ENCODE data around the gene TMED10. TPM values are rescaled to one million over a fixed set of nuclear protein-coding genes. Genes with fewer than 3 reads are reported as not detected.

The TMED10 gene
- total and polyA plus RNA-seq, 8 donors = 26.6 to 292 (median 97.4) TPM

- H3K9me3 ChIP-seq = no peaks in the 10 kb centered on the region
- peak overlapping the region in 1 of 5 donors; percentile 97 for H3K27ac ChIP-seq
- WGBS, 5 donors = 30 to 57% (median 41%) methylated on average over 2 of the region's 2 CpGs
- H3K4me1 ChIP-seq = peaks cover 16 to 72% (median 48%) of the 10 kb centered on the region in 4 donors
- no peak for DNase-seq
- H3K36me3 ChIP-seq = no peaks in the 10 kb centered on the region
- H3K4me3 ChIP-seq = peak overlapping the region in 1 of 4 donors; percentile 94
- TF ChIP-seq POLR2AphosphoS5 (IDR thresholded peaks at IDR 0.05) (no peak), EP300 (IDR thresholded peaks at IDR 0.05) (no peak), POLR2A (IDR thresholded peaks at IDR 0.05) (no peak), CTCF (IDR thresholded peaks at IDR 0.05) (no peak)
- no peaks in the 10 kb centered on the region for H3K27me3 ChIP-seq
- intact Hi-C loops (cut with DNase I; ENCODE audit: low total_unique reads) = no loop called here
Measured at GRCh38 chr14:75174066-75174465, 2.3 kb downstream of the TMED10 start.

- no peak for TF ChIP-seq POLR2AphosphoS5 (IDR thresholded peaks at IDR 0.05)
- TF ChIP-seq POLR2A (IDR thresholded peaks at IDR 0.05) = no peak
- no peak for TF ChIP-seq EP300 (IDR thresholded peaks at IDR 0.05)
- TF ChIP-seq CTCF (IDR thresholded peaks at IDR 0.05) = no peak
- Histone ChIP-seq H3K9me3 (no peaks in the 10 kb centered on the region), H3K27me3 (no peaks in the 10 kb centered on the region), H3K36me3 (no peaks in the 10 kb centered on the region), H3K4me3 (no peak overlapping the region), H3K4me1 (peaks cover 34 to 99% (median 74%) of the 10 kb centered on the region in 4 donors), H3K27ac (no peak overlapping the region)
- WGBS, 5 donors = 58 to 67% (median 66%) methylated on average over 4 of the region's 4 CpGs
- intact Hi-C loops (cut with DNase I; ENCODE audit: low total_unique reads) = no loop called here
- DNase-seq = no peak
Measured at GRCh38 chr14:75170772-75171171, 5.6 kb downstream of the TMED10 start.

- Histone ChIP-seq H3K27ac (no peak overlapping the region), H3K36me3 (no peaks in the 10 kb centered on the region), H3K4me1 (peaks cover 25 to 94% (median 63%) of the 10 kb centered on the region in 4 donors), H3K4me3 (no peak overlapping the region), H3K9me3 (no peaks in the 10 kb centered on the region), H3K27me3 (no peaks in the 10 kb centered on the region)
- WGBS, 5 donors = 63 to 74% (median 74%) methylated on average over 3 of the region's 3 CpGs
- no peak for DNase-seq
- intact Hi-C loops (cut with DNase I; ENCODE audit: low total_unique reads) = no loop called here
- TF ChIP-seq POLR2AphosphoS5 (IDR thresholded peaks at IDR 0.05) (no peak), POLR2A (IDR thresholded peaks at IDR 0.05) (no peak), CTCF (IDR thresholded peaks at IDR 0.05) (no peak), EP300 (IDR thresholded peaks at IDR 0.05) (no peak)
Measured at GRCh38 chr14:75168586-75169335, 7.7 kb downstream of the TMED10 start.

- Histone ChIP-seq H3K9me3 (no peaks in the 10 kb centered on the region), H3K27ac (peak overlapping the region in 1 of 5 donors; percentile 39), H3K36me3 (peaks cover 0 to 5% (median 0%) of the 10 kb centered on the region in 4 donors), H3K27me3 (no peaks in the 10 kb centered on the region), H3K4me3 (no peak overlapping the region), H3K4me1 (peaks cover 21 to 84% (median 53%) of the 10 kb centered on the region in 4 donors)
- no peak for DNase-seq
- intact Hi-C loops (cut with DNase I; ENCODE audit: low total_unique reads) = no loop called here
- 86 to 96% (median 88%) methylated on average over 2 of the region's 2 CpGs for WGBS, 5 donors
- TF ChIP-seq POLR2A (IDR thresholded peaks at IDR 0.05) = no peak
- no peak for TF ChIP-seq CTCF (IDR thresholded peaks at IDR 0.05)
- TF ChIP-seq POLR2AphosphoS5 (IDR thresholded peaks at IDR 0.05) = no peak
- TF ChIP-seq EP300 (IDR thresholded peaks at IDR 0.05) = no peak
Measured at GRCh38 chr14:75167325-75167724, 9.1 kb downstream of the TMED10 start.
